GM19099 (cell line): Measurements from ENCODE around the gene RUNX1.

ENCODE experiments used
- POLR2A ChIP-seq: IDR thresholded peaks from 3 replicates; pipeline ENCODE4 v1.6.1; 2011; ENCODE audit warnings: low read depth; ENCODE audit not compliant: insufficient read length; ENCODE audit errors: extremely low read depth

Gene RUNX1

DNA sequence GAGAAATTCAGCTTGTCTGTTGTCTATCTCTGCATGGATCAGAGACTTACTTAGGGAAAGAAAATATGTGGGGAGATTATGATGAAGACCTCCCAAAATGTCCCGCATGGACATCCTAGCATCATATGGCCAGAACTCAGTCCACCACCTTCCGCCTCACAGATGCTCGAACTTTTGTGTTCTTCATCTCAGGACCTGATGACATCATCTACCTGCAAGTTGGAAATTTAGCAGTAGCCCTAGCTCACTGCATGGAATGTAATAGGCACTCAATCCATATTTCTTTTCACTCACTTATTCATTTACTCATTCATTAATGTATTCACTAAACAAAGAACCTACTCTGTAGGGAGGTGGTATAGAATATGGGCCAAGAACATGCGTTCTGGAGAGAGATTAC, 283.5 kb downstream of the RUNX1 start:
- TF ChIP-seq POLR2A, result no peak

GRCh38 chr21:34764715-34765284, 284.3 kb downstream of the RUNX1 start:
- TF ChIP-seq POLR2A, result no peak

GRCh38 chr21:34762786-34763185, 286.3 kb downstream of the RUNX1 start:
- no peak for TF ChIP-seq POLR2A

DNA sequence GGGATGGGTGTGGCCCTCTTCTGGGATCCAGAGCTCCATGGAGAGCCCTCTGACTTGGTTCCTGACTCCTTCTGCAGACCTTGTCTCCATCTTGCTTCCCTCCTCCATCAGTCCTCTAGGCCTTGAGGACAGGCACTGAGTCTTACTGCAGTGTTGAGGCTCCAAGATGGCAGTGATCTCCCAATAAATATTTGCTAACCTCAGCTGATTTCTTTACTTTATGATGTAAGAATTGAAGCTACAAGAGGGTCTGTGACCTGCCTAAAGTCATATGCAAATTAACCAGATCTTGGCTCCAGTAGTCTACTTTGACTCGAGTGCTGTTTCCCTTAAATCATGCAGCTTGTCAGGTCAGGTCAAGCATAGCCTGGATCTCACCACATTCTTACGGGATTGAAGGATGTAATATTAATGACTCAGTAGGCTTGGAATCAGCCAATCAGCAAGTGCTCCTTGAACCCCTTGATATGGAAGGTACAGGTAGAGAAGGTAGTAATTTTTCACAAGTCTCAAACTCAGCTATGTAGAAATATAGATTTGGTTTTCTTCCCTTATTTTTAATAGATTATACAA, 287.3 kb downstream of the RUNX1 start:
- TF ChIP-seq POLR2A, result no peak

DNA sequence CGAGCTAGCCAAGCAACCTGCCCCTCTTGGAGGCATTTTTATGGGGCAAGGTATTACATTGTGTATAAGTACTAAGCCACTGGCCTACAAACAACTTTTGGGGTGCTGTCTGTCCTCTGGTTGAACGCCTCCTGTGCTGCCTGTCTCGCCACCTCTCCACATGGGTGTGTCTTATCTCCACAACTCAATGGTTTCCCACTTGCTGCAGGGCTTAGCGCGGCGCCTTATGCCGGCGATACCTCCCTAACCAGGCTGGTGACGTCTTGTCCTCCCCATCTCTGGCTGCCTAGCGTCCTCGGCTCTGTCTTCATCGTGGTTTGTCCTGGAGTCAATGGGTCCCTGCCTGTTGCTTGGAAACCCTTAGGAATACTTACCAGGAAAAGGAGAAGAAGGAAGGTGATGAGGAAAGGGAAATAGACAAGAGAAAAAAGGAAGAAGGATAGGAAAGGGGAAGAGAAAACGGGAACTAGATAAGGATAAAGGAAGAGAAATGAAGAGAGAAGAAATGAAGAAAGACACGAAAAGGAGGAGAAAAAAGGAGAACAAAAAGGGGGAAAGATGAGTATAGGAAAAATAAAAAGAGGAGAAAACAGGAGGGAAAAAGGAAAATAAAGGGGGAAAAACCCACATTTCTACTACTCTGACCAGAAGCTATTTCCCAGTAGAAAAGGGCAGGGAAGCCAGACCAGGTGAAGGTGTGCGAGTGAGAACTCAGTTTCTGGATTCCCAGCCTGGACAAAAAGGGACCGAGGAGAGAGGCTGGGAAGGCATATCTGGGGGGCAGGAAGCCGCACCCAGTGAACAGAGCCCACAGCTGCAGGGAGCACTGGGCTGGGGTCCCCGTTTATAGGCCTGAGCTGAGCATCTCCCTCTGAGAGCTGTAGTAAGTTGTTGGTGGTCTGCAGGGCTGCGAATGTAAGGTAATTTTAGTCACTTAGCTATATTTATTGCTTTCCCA, 294.1 kb downstream of the RUNX1 start:
- no peak for TF ChIP-seq POLR2A

GRCh38 chr21:34748862-34749261, 300.2 kb downstream of the RUNX1 start:
- TF ChIP-seq POLR2A, result no peak

DNA sequence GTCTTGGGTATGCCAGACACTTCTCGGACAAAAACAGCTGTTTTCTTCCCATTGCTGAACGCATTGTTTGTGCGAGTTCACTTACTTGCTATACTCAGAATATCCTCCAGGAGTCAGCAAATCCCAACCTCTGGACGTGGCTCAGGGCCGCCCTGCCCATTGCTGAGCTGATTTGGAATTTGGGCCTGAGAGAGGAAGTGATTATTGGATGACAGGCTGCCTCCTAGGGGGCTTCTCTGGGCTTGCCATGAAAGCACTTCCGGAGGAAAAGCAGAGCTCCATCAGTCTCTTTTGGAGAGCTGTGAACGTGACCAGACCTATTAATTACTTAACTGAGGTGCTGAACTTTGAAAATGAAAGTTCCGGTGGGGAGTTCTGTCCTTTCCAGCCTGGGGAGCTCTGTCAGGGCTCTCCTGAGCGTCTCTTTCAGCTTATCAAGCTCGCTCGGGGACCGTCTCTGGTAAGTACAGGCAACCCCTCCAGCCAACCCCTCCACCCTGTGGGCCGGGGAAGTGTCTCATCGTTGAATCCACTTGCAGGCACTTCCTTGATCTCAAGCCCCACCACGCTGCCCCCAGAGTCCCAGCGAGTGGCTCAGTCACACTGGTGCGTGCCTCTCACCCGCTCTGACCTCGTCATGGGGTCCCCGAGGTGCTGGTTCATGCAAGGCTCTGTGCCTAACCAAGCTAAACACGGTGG, 303.4 kb downstream of the RUNX1 start:
- TF ChIP-seq POLR2A, result no peak

- TF ChIP-seq POLR2A, result no peak
These were observed 304.3 kb downstream of the RUNX1 start for GRCh38 chr21:34744801-34745200.

GRCh38 chr21:34743831-34744230, 305.3 kb downstream of the RUNX1 start:
- TF ChIP-seq POLR2A, result no peak

- no peak for TF ChIP-seq POLR2A
These were observed 305.8 kb downstream of the RUNX1 start for GRCh38 chr21:34743285-34743684.

DNA sequence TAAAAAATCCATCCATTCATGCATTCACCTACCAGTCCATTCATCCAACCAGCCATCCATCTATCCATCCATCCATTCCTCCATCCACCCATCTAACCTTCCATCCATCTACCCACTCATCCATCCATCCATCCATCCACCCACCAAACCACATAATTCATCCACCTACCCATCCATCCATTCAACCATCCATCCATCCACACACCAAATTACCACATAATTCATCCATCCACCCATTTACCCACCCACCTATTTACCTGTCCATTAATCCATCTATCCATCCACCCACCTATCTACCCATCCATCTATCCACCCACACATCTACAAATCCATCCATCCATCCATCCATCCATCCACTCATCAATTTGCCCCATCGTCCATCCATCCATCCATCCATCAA, 308.9 kb downstream of the RUNX1 start:
- TF ChIP-seq POLR2A, result no peak
